ENCODE measurements around the gene TMEM184C.

Gene TMEM184C

GRCh38 chr4:147633643-147634042 lies 16.4 kb downstream of the TMEM184C start:
- TF ChIP-seq REST (IDR thresholded peaks at IDR 0.05; ENCODE audit: insufficient read depth in 1 of 2, low read depth in 2 of 2, low read length in 2 of 2) (no peak), SIN3A (IDR thresholded peaks at IDR 0.05; ENCODE audit: borderline replicate concordance, insufficient read depth, low read length) (no peak), POLR2AphosphoS5 (IDR thresholded peaks at IDR 0.05; ENCODE audit: low read depth, low read length) (no peak), TAF1 (IDR thresholded peaks at IDR 0.05; ENCODE audit: borderline replicate concordance, insufficient read depth, low read length) (no peak), FOXP2 (optimal IDR thresholded peaks at IDR 0.05; ENCODE audit: borderline replicate concordance, extremely low read depth, extremely low read length, insufficient read depth) (no peak)

- TF ChIP-seq FOXP2 (optimal IDR thresholded peaks at IDR 0.05; ENCODE audit: borderline replicate concordance, extremely low read depth, extremely low read length, insufficient read depth): no peak
- TF ChIP-seq REST (IDR thresholded peaks at IDR 0.05; ENCODE audit: insufficient read depth in 1 of 2, low read depth in 2 of 2, low read length in 2 of 2): no peak
- no peak for TF ChIP-seq TAF1 (IDR thresholded peaks at IDR 0.05; ENCODE audit: borderline replicate concordance, insufficient read depth, low read length)
- TF ChIP-seq POLR2AphosphoS5 (IDR thresholded peaks at IDR 0.05; ENCODE audit: low read depth, low read length): no peak
- no peak for TF ChIP-seq SIN3A (IDR thresholded peaks at IDR 0.05; ENCODE audit: borderline replicate concordance, insufficient read depth, low read length)
Observed at GRCh38 chr4:147635348-147635747, 18.2 kb downstream of the TMEM184C start.

DNA sequence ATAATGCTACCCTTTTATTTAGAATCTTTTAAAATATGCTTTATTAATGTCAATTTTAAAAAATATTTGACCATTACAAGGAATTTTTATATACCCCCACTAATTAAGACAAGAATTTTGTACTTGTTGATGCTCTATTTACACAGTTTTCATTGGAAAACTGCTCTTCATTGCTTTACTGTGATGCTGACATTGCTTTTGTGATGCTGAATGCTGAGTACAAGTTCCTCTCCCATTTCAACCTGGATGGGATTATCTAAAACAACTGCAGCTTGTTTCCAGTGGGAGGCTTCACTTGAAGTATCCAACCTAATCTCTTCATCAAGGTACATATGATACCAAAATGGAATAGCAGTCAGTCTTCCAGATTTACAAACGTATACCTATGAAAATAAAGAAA lies 21.2 kb downstream of the TMEM184C start:
- TF ChIP-seq REST (IDR thresholded peaks at IDR 0.05; ENCODE audit: insufficient read depth in 1 of 2, low read depth in 2 of 2, low read length in 2 of 2): no peak
- no peak for TF ChIP-seq FOXP2 (optimal IDR thresholded peaks at IDR 0.05; ENCODE audit: borderline replicate concordance, extremely low read depth, extremely low read length, insufficient read depth)
- TF ChIP-seq SIN3A (IDR thresholded peaks at IDR 0.05; ENCODE audit: borderline replicate concordance, insufficient read depth, low read length): no peak
- no peak for TF ChIP-seq POLR2AphosphoS5 (IDR thresholded peaks at IDR 0.05; ENCODE audit: low read depth, low read length)
- TF ChIP-seq TAF1 (IDR thresholded peaks at IDR 0.05; ENCODE audit: borderline replicate concordance, insufficient read depth, low read length): no peak

DNA sequence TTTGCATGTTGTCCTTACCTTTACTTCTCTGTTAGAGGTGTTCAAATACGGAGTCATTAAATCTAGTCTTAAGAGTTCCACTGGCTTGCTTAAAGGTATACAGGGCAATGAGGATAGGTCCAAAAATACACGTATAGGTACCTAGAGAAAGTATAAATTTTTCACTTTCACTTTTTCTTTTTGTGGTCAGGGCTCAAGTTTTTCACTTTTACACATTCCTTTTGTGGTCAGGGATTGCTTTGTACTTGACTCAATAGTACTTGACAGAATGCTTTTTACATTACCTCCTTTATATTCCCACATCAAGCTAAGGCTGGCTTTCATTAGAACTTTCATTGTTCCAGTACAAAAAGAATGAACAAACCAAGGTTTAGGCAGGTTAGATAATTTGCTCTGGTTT lies 21.7 kb downstream of the TMEM184C start:
- TF ChIP-seq FOXP2 (optimal IDR thresholded peaks at IDR 0.05; ENCODE audit: borderline replicate concordance, extremely low read depth, extremely low read length, insufficient read depth): no peak
- no peak for TF ChIP-seq REST (IDR thresholded peaks at IDR 0.05; ENCODE audit: insufficient read depth in 1 of 2, low read depth in 2 of 2, low read length in 2 of 2)
- no peak for TF ChIP-seq SIN3A (IDR thresholded peaks at IDR 0.05; ENCODE audit: borderline replicate concordance, insufficient read depth, low read length)
- no peak for TF ChIP-seq POLR2AphosphoS5 (IDR thresholded peaks at IDR 0.05; ENCODE audit: low read depth, low read length)
- no peak for TF ChIP-seq TAF1 (IDR thresholded peaks at IDR 0.05; ENCODE audit: borderline replicate concordance, insufficient read depth, low read length)

GRCh38 chr4:147639388-147639787 lies 22.2 kb downstream of the TMEM184C start:
- no peak for TF ChIP-seq REST (IDR thresholded peaks at IDR 0.05; ENCODE audit: insufficient read depth in 1 of 2, low read depth in 2 of 2, low read length in 2 of 2)
- TF ChIP-seq TAF1 (IDR thresholded peaks at IDR 0.05; ENCODE audit: borderline replicate concordance, insufficient read depth, low read length): no peak
- TF ChIP-seq FOXP2 (optimal IDR thresholded peaks at IDR 0.05; ENCODE audit: borderline replicate concordance, extremely low read depth, extremely low read length, insufficient read depth): no peak
- TF ChIP-seq SIN3A (IDR thresholded peaks at IDR 0.05; ENCODE audit: borderline replicate concordance, insufficient read depth, low read length): no peak
- no peak for TF ChIP-seq POLR2AphosphoS5 (IDR thresholded peaks at IDR 0.05; ENCODE audit: low read depth, low read length)

Data from PFSK-1 (cell line).